Activated CD8-positive, alpha-beta T cell treated with anti-CD3 and anti-CD28 coated beads for 36 hours (primary cell): Measurements from ENCODE around the gene TRAPPC3L. TPM values are rescaled to one million over a fixed set of nuclear protein-coding genes. Genes with fewer than 3 reads are reported as not detected.

ENCODE experiments used
- ATAC-seq: fragments of 200-7000 bp; cut with Tn5 transposase; one replicate; pipeline ENCODE4 v1.10.0; 2021; ENCODE audit warnings: mild to moderate bottlenecking, moderate library complexity
- CTCF ChIA-PET: fragments of 350-600 bp; sonication (Branson Sonifier 250); formaldehyde crosslinking; loops from one replicate; lab custom pipeline; 2021; ENCODE audit warnings: antibody characterized with exemption; lab: Charles Lee
- POLR2A ChIA-PET: fragments of 350-600 bp; sonication (Branson Sonifier 250); formaldehyde crosslinking; loops from one replicate; lab custom pipeline; 2021; ENCODE audit warnings: antibody characterized with exemption; lab: Charles Lee
- DNase-seq: peaks from one replicate; pipeline ENCODE4 v3.0.0-alpha.2; 2020
- H3K27ac Mint-ChIP-seq: one replicate; pipeline ENCODE4 v1.8.0; 2021; ENCODE audit warnings: mild to moderate bottlenecking, mixed read lengths
- H3K27me3 Mint-ChIP-seq: one replicate; pipeline ENCODE4 v1.8.0; 2021; ENCODE audit warnings: mixed read lengths
- H3K36me3 Mint-ChIP-seq: one replicate; pipeline ENCODE4 v1.8.0; 2021; ENCODE audit warnings: low read depth, mixed read lengths
- H3K4me1 Mint-ChIP-seq: one replicate; pipeline ENCODE4 v1.8.0; 2021; ENCODE audit warnings: low read depth, mixed read lengths
- H3K4me3 Mint-ChIP-seq: one replicate; pipeline ENCODE4 v1.8.0; 2021; ENCODE audit warnings: mild to moderate bottlenecking, moderate library complexity, mixed read lengths
- H3K9me3 Mint-ChIP-seq: one replicate; pipeline ENCODE4 v1.8.0; 2021; ENCODE audit warnings: mixed read lengths
- intact Hi-C: fragments of 100-400 bp; cut with micrococcal nuclease; formaldehyde crosslinking; loops from one replicate; pipeline ENCODE4 v1.10.0; 2022
- total RNA-seq, 2 experiments: library from RNA; stranded (reverse); gene quantifications; one replicate each; pipeline ENCODE4 v1.2.3, GENCODE V29; 2021
- TF ChIP-seq, protein P1 (sequence below): fragments of 200-600 bp; IDR thresholded peaks from one replicate; pipeline ENCODE4 v1.8.0; 2022; ENCODE audit warnings: antibody characterized with exemption, mild to moderate bottlenecking

Gene TRAPPC3L
- total RNA-seq, 2 experiments from 2014 or later, result not detected

DNA sequence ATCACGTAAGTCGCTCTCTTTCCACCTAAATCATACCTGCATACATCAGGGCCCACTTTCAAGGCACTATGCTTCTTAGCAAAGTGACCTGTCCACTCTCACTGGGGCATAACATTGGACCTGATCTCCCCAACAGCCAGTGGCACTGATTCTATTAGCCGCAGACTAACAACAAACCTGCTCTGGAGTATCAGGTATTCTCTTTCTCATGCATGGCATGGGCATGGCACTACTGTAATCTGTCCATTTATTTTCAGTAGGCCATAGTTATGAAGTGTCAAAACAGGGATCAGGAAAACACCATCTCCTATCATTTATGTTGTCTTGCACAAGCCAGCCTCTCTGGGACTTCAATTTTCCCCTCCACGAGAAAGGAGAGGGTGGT is 16.5 kb upstream of the TRAPPC3L start:
- H3K9me3 Mint-ChIP-seq, result no peaks in the 10 kb centered on the region
- POLR2A ChIA-PET, result no interaction called here
- no peak overlapping the region for H3K27ac Mint-ChIP-seq
- CTCF ChIA-PET, result interaction anchor here (0.8 to 1.9 kb wide), 8 partner anchors 8 to 274 kb away, joined by 3 to 13 read pairs (median 4); partner anchors contain the start of genes CALHM4 and RWDD1
- DNase-seq (no peak), ATAC-seq (no peak)
- no peaks in the 10 kb centered on the region for H3K4me1 Mint-ChIP-seq
- H3K36me3 Mint-ChIP-seq, result no peaks in the 10 kb centered on the region
- intact Hi-C loops, result loop anchor here (10.0 kb wide), 1 partner anchor 277 kb away; no protein-coding TSS in a partner anchor
- H3K4me3 Mint-ChIP-seq, result no peak overlapping the region
- peaks cover 2% of the 10 kb centered on the region for H3K27me3 Mint-ChIP-seq
- TF ChIP-seq, protein P1, sequence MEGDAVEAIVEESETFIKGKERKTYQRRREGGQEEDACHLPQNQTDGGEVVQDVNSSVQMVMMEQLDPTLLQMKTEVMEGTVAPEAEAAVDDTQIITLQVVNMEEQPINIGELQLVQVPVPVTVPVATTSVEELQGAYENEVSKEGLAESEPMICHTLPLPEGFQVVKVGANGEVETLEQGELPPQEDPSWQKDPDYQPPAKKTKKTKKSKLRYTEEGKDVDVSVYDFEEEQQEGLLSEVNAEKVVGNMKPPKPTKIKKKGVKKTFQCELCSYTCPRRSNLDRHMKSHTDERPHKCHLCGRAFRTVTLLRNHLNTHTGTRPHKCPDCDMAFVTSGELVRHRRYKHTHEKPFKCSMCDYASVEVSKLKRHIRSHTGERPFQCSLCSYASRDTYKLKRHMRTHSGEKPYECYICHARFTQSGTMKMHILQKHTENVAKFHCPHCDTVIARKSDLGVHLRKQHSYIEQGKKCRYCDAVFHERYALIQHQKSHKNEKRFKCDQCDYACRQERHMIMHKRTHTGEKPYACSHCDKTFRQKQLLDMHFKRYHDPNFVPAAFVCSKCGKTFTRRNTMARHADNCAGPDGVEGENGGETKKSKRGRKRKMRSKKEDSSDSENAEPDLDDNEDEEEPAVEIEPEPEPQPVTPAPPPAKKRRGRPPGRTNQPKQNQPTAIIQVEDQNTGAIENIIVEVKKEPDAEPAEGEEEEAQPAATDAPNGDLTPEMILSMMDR, result no peak

DNA sequence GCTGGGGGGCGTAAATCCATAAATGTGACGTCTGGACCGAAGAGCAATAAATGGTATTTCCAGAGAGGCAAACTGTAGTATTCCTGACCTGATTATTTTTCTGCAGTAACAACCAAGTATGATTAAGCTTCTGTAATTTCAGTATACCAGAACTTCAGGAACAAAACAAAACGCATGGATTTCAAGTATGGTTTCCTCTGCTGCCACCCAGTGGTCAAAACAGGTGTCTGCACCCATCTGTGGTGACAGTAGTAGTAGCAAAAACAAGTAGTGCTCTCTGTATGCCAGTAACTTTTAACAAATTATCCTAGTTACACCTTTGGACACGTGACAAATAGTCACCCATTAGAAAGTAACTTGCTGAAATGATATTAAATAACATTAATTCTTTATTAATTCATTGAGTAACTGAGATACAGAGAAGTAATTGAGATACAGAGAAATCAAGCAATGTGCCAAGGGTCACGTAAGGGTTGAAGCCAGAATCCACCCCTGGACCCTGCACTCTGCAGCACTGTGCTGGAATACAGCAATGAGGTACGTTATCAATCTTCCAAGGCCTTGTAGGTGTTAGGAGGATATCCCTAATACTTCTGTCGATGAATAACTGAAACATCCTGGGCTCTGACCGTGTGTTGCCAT is 16.0 kb upstream of the TRAPPC3L start:
- TF ChIP-seq, protein P1, result peak; percentile 82
- Mint-ChIP-seq H3K4me1 (no peaks in the 10 kb centered on the region), H3K36me3 (no peaks in the 10 kb centered on the region), H3K9me3 (no peaks in the 10 kb centered on the region), H3K4me3 (no peak overlapping the region), H3K27ac (no peak overlapping the region), H3K27me3 (peaks cover 2% of the 10 kb centered on the region)
- ChIA-PET CTCF (interaction anchor here (0.6 to 3.7 kb wide), 43 partner anchors 9 to 549 kb away, joined by 3 to 40 read pairs (median 4); partner anchors contain the start of genes RWDD1 and TSPYL1), POLR2A (interaction anchor here (1.7 kb wide), 1 partner anchor 10 kb away, joined by 5 read pairs; the partner anchor contains the start of gene RWDD1)
- intact Hi-C loops, result loop anchor here (10.0 kb wide), 1 partner anchor 277 kb away; no protein-coding TSS in a partner anchor
- peak; percentile 83 for ATAC-seq
- DNase-seq, result peak; percentile 84

GRCh38 chr6:116560130-116560529 is 14.6 kb upstream of the TRAPPC3L start:
- TF ChIP-seq, protein P1, result no peak
- Mint-ChIP-seq H3K27me3 (peaks cover 2% of the 10 kb centered on the region), H3K4me3 (no peak overlapping the region), H3K9me3 (no peaks in the 10 kb centered on the region), H3K4me1 (no peaks in the 10 kb centered on the region), H3K27ac (no peak overlapping the region), H3K36me3 (no peaks in the 10 kb centered on the region)
- CTCF ChIA-PET, result interaction anchor here (0.9 to 3.7 kb wide), 25 partner anchors 9 to 547 kb away, joined by 3 to 40 read pairs (median 6); partner anchors contain the start of gene RWDD1
- intact Hi-C loops, result loop anchor here (10.0 kb wide), 1 partner anchor 275 kb away; no protein-coding TSS in a partner anchor
- POLR2A ChIA-PET, result interaction anchor here (1.7 kb wide), 1 partner anchor 11 kb away, joined by 5 read pairs; the partner anchor contains the start of gene RWDD1
- ATAC-seq (no peak), DNase-seq (no peak)

DNA sequence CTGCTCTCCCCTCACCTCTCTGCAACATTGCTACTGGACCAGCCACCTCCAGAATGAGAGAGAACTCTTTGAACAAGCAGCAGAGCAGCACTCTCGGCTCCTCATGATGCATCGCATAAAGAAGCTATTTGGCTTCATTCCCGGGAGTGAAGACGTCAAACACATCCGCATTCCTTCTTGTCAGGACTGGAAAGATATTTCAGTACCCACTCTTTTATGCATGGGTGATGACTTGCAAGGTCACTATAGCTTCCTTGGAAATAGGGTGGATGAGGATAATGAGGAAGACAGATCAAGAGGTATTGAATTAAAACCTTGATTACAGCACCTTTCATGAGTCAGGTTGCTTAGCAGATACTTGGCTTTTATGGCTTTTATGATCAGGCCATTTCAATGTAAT is 12.4 kb upstream of the TRAPPC3L start:
- Mint-ChIP-seq H3K27me3 (peaks cover 8% of the 10 kb centered on the region), H3K4me3 (no peak overlapping the region), H3K4me1 (no peaks in the 10 kb centered on the region), H3K27ac (no peak overlapping the region), H3K36me3 (no peaks in the 10 kb centered on the region), H3K9me3 (no peaks in the 10 kb centered on the region)
- CTCF ChIA-PET, result interaction anchor here (1.5 to 3.8 kb wide), 3 partner anchors 270 to 341 kb away, joined by 4 to 15 read pairs (median 5); no protein-coding TSS in a partner anchor
- TF ChIP-seq, protein P1, result no peak
- ATAC-seq, result no peak
- no peak for DNase-seq
- POLR2A ChIA-PET, result no interaction called here
- intact Hi-C loops, result no loop called here
